Measurements from ENCODE around the gene MPV17L2. TPM values are rescaled to one million over a fixed set of nuclear protein-coding genes. Genes with fewer than 3 reads are reported as not detected.

Gene MPV17L2
- total and polyA plus RNA-seq, 12 donors = 10.3 to 47.4 (median 24.2) TPM

DNA sequence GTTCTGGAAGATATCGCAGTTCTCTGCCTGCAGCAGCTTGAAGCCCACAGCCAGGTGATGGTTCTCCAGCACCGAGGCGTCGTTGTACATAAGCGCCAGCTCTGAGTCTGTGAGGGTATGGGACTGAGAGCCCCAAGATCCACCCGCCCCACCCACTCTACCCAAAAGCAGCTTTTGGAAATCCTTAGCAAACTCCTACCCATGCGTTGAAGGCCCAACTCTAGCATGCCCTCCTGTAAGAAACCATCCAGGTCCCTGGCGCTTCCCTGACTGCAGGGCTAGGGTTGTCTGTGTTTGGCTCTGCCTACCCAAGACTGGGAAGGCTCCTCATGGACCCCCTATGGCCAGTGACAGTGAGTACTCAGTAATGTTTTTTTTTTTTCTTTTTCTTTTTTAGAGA is 23.8 kb downstream of the MPV17L2 start:
- no peak for DNase-seq
- no peaks in the 10 kb centered on the region for H3K4me1 ChIP-seq (replicated peaks in 1 of 2)
- no peaks in the 10 kb centered on the region for H3K36me3 ChIP-seq (replicated peaks in 1 of 2)
- 86 to 94% (median 92%) methylated on average over 7 to 8 of the region's 8 CpGs for WGBS, 4 donors
- no peak overlapping the region for H3K27ac ChIP-seq
- H3K27me3 ChIP-seq = no peaks in the 10 kb centered on the region
- H3K4me3 ChIP-seq = no peak overlapping the region
- H3K9me3 ChIP-seq (replicated peaks in 1 of 3) = no peaks in the 10 kb centered on the region
- no peak for TF ChIP-seq POLR2A (IDR thresholded peaks at IDR 0.05)
- TF ChIP-seq, protein P1, sequence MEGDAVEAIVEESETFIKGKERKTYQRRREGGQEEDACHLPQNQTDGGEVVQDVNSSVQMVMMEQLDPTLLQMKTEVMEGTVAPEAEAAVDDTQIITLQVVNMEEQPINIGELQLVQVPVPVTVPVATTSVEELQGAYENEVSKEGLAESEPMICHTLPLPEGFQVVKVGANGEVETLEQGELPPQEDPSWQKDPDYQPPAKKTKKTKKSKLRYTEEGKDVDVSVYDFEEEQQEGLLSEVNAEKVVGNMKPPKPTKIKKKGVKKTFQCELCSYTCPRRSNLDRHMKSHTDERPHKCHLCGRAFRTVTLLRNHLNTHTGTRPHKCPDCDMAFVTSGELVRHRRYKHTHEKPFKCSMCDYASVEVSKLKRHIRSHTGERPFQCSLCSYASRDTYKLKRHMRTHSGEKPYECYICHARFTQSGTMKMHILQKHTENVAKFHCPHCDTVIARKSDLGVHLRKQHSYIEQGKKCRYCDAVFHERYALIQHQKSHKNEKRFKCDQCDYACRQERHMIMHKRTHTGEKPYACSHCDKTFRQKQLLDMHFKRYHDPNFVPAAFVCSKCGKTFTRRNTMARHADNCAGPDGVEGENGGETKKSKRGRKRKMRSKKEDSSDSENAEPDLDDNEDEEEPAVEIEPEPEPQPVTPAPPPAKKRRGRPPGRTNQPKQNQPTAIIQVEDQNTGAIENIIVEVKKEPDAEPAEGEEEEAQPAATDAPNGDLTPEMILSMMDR (IDR thresholded peaks at IDR 0.05) = no peak
- intact Hi-C loops (cut with DNase I) = loop anchor here in 1 of 2 donors (5.0 kb wide), 1 partner anchor 41 kb away; a partner anchor contains a TSS

DNA sequence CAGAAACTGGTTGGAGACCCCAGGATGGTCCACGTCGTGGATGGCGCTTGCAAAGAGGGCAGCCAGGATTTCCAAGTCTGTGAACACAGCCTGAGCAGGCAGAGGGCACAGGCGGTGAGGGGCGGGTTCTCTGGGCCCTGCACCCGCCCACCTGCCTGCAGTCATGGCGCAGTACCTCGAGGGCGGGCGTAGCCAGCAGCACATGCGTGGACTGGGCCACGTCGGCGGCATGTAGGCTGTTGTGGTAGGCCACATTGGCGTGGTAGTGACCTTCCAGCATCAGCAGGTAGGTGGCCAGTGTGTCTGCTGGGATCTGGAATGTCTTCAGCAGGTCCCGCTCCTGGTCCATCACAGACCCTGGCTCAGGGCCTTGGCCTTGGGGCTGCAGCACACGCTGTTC is 25.1 kb downstream of the MPV17L2 start:
- Histone ChIP-seq H3K36me3 (replicated peaks in 1 of 2) (no peaks in the 10 kb centered on the region), H3K4me3 (no peak overlapping the region), H3K27ac (no peak overlapping the region), H3K4me1 (replicated peaks in 1 of 2) (no peaks in the 10 kb centered on the region), H3K27me3 (peaks cover 3% of the 10 kb centered on the region), H3K9me3 (replicated peaks in 1 of 3) (no peaks in the 10 kb centered on the region)
- intact Hi-C loops (cut with DNase I) = loop anchor here in 1 of 2 donors (5.0 kb wide), 1 partner anchor 39 kb away; a partner anchor contains a TSS
- TF ChIP-seq, protein P1 (IDR thresholded peaks at IDR 0.05) = no peak
- no peak for TF ChIP-seq POLR2A (IDR thresholded peaks at IDR 0.05)
- DNase-seq = no peak
- 59 to 89% (median 83%) methylated on average over 4 to 17 of the region's 17 CpGs for WGBS, 4 donors

DNA sequence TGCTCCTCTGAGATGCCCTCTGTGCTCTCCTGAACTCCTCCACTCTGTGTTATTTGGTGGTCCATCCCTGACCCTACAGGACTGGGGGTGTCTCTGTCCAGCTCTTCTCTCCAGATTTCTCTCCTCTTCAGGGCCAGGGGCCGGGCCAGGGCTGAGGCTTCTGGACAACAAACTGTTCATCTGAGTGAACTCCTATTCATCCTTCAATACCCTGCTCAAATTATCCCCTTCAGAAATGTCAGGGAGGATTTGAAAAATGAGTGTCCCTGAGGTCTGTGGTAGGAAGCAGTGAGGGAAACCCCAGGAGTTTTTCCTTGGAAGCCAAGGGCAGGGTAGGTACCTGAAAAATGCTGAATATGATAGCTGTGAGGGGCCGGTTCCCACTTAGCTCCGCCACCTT is 25.6 kb downstream of the MPV17L2 start:
- no peaks in the 10 kb centered on the region for H3K36me3 ChIP-seq (replicated peaks in 1 of 2)
- intact Hi-C loops (cut with DNase I) = loop anchor here in 1 of 2 donors (5.0 kb wide), 1 partner anchor 39 kb away; a partner anchor contains a TSS
- H3K27ac ChIP-seq = no peak overlapping the region
- no peak overlapping the region for H3K4me3 ChIP-seq
- no peak for DNase-seq
- no peaks in the 10 kb centered on the region for H3K4me1 ChIP-seq (replicated peaks in 1 of 2)
- TF ChIP-seq POLR2A (IDR thresholded peaks at IDR 0.05) = no peak
- TF ChIP-seq, protein P1 (IDR thresholded peaks at IDR 0.05) = no peak
- H3K9me3 ChIP-seq (replicated peaks in 1 of 3) = no peaks in the 10 kb centered on the region
- peaks cover 3% of the 10 kb centered on the region for H3K27me3 ChIP-seq
- 81 to 91% (median 83%) methylated on average over 3 of the region's 3 CpGs for WGBS, 4 donors

DNA sequence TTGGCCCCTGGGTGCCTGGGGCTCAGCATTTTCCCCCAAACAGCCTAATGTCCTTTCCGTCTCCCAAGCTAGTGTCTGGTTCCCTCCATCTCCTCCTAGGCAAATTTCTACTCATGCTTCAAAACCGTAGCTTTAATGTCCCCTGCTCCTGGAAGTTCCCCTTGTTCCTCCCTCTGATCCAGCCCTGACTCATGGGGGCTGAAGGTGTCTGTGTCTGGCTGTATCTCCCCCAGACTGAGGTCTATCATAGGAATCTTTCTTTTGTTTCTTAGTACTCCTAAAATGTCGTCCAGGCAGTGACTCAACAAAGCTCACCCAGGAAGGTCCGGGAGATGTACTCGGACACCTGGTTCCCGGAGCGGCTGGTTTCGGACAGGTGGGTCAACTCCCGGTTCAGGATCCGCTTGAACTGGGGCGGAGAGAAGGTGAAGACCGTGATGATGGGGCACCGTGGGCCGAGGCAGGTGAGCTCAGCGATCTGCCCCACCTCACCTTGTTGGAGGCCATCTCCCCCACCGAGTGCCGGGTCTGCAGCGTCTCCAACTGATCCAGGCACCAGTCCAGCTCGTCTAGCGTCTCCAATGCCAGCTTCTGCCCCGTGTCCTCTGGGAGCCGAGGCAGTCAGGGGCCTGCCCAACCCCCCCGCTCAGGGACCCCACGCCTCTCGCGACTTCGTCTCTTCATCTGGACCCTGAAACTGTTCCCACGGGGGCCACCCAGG is 27.1 kb downstream of the MPV17L2 start:
- Histone ChIP-seq H3K27ac (no peak overlapping the region), H3K4me1 (replicated peaks in 1 of 2) (peaks cover 5 to 11% of the 10 kb centered on the region in 2 donors), H3K27me3 (peaks cover 5% of the 10 kb centered on the region), H3K4me3 (no peak overlapping the region), H3K9me3 (replicated peaks in 1 of 3) (no peaks in the 10 kb centered on the region), H3K36me3 (replicated peaks in 1 of 2) (no peaks in the 10 kb centered on the region)
- intact Hi-C loops (cut with DNase I) = loop anchor here in 1 of 2 donors (5.0 kb wide), 1 partner anchor 37 kb away; a partner anchor contains a TSS
- WGBS, 4 donors = 54 to 63% (median 60%) methylated on average over 15 to 28 of the region's 28 CpGs
- TF ChIP-seq POLR2A (IDR thresholded peaks at IDR 0.05) = no peak
- TF ChIP-seq, protein P1 (IDR thresholded peaks at IDR 0.05) = no peak
- DNase-seq = no peak

Data from adrenal gland (tissue), 12 donors.